ENCODE measurements around the gene MFGE8.

DNA sequence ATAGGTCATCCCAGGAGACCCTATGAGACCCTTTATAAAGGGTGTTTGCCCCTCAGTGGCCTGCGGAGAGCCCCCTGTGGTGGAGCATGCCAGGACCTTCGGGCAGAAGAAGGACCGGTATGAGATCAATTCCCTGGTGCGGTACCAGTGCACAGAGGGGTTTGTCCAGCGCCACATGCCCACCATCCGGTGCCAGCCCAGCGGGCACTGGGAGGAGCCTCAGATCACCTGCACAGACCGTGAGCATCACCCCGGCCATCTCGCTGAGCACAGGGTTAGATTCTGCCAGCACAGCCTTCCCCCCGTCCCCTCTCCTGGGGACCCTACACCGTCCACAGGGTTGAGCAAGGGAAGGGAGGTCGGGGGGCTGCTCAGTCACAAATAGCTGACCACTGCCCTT is 39.4 kb downstream of the MFGE8 start:
- no peak for TF ChIP-seq CTCF (conservative IDR thresholded peaks at IDR 0.05; ENCODE audit: low read depth, low read length)
- TF ChIP-seq EZH2 (IDR thresholded peaks at IDR 0.05; ENCODE audit: borderline replicate concordance, low read depth, low read length, poor library complexity, severe bottlenecking), result no peak

Measured in A673 (cell line).